Stimulated activated CD4-positive, alpha-beta T cell treated with anti-CD3 and anti-CD28 coated beads, Interleukin-1b, Interleukin-23, amount 100 ng/mL, for 4 hours (primary cell): Measurements from ENCODE around the gene TDO2.
"Not testable (repeated sequence)": the region's sequence is repeated elsewhere in the genome, so short reads cannot be mapped to it uniquely, and the experiment has no call there.

ENCODE experiments used
- DNase-seq, 2 donors: peaks; one replicate each; pipeline ENCODE4 v3.0.0-alpha.2; 2020; ENCODE audit warnings: low read depth in 2 of 2

Gene TDO2

GRCh38 chr4:155903453-155903852 lies at the start of gene TDO2:
TSS of gene TDO2 (plus strand) at chr4:155903696. CDS start at chr4:155903759, 63 bp downstream.
- DNase-seq, result no peak

- no peak for DNase-seq
Measured at GRCh38 chr4:155854582-155855226, 48.8 kb upstream of the TDO2 start.

- no peak for DNase-seq
Measured at GRCh38 chr4:155855897-155856296, 47.6 kb upstream of the TDO2 start.

GRCh38 chr4:155866177-155866576 lies 37.3 kb upstream of the TDO2 start, which contains the start of gene ASIC5:
TSS of gene ASIC5 (minus strand) at chr4:155866277. CDS start at chr4:155866226, 51 bp downstream.
- DNase-seq, result no peak

GRCh38 chr4:155875878-155876277 lies 27.6 kb upstream of the TDO2 start:
- DNase-seq, result no peak

- no peak for DNase-seq
Measured at GRCh38 chr4:155877971-155878370, 25.5 kb upstream of the TDO2 start.

GRCh38 chr4:155878611-155879010 lies 24.9 kb upstream of the TDO2 start:
- DNase-seq, result no peak

- DNase-seq, result no peak
Measured at GRCh38 chr4:155879767-155880166, 23.7 kb upstream of the TDO2 start.

- no peak for DNase-seq
Measured at GRCh38 chr4:155881555-155881954, 21.9 kb upstream of the TDO2 start.

GRCh38 chr4:155883895-155884294 lies 19.6 kb upstream of the TDO2 start:
- no peak for DNase-seq

- DNase-seq, result no peak
Measured at GRCh38 chr4:155885666-155886065, 17.8 kb upstream of the TDO2 start.

GRCh38 chr4:155887045-155887444 lies 16.5 kb upstream of the TDO2 start:
- DNase-seq, result no peak

GRCh38 chr4:155887847-155888570 lies 15.5 kb upstream of the TDO2 start:
- no peak for DNase-seq

GRCh38 chr4:155889031-155889793 lies 14.3 kb upstream of the TDO2 start:
- DNase-seq, result no peak

- DNase-seq, result no peak
Measured at GRCh38 chr4:155889946-155890345, 13.6 kb upstream of the TDO2 start.

- no peak for DNase-seq
Measured at GRCh38 chr4:155891058-155891457, 12.4 kb upstream of the TDO2 start.

- DNase-seq, result not testable (repeated sequence)
Measured at GRCh38 chr4:155898371-155898770, 5.1 kb upstream of the TDO2 start.

GRCh38 chr4:155899891-155900290 lies 3.6 kb upstream of the TDO2 start:
- no peak for DNase-seq

GRCh38 chr4:155900381-155900780 lies 3.1 kb upstream of the TDO2 start:
- DNase-seq, result no peak

GRCh38 chr4:155901013-155901412 lies 2.5 kb upstream of the TDO2 start:
- no peak for DNase-seq

- no peak for DNase-seq
Measured at GRCh38 chr4:155904331-155904730, 835 bp downstream of the TDO2 start.

- DNase-seq, result no peak
Measured at GRCh38 chr4:155906554-155907247, 3.2 kb downstream of the TDO2 start.
